ENCODE results near the gene PPP1R2. TPM values are rescaled to one million over a fixed set of nuclear protein-coding genes. Genes with fewer than 3 reads are reported as not detected.

PPP1R2 gene
- total RNA-seq, 2 donors from 2014 or later: 68.7 to 71.9 TPM

DNA sequence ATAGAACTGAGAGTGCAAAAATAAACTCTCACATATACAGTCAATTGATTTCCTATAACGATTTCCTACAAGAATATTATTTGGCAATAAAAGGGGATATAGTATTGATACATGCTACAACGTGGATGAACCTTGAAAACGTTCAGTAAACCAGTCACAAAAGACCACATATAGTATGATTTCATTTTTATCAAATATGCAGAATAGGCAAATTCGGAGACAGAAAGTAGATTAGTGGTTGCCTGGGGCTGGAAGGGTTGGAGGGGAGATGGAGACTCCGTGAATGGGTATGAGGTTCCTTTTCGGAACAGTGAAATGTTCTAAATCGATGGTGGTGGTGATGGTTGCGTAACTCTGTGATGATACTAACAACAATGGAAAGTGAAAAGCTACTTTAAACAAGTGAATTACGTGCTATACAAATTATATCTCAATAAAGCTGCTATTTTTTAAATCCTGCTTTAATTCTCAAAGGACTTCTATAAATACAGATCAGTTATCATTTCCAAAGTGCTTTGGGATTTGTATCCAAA lies 34.6 kb upstream of the PPP1R2 start:
- DNase-seq (no peak), ATAC-seq (replicated peaks in 1 of 2) (no peak)
- H3K36me3 Mint-ChIP-seq (ENCODE audit: insufficient read depth in 2 of 2): no peaks in the 10 kb centered on the region
- H3K9me3 Mint-ChIP-seq: no peaks in the 10 kb centered on the region
- H3K4me3 Mint-ChIP-seq: no peak overlapping the region
- H3K27me3 Mint-ChIP-seq (ENCODE audit: low read depth): no peaks in the 10 kb centered on the region
- no peak overlapping the region for H3K27ac Mint-ChIP-seq
- peaks cover 16% of the 10 kb centered on the region for H3K4me1 Mint-ChIP-seq (ENCODE audit: low read depth)

DNA sequence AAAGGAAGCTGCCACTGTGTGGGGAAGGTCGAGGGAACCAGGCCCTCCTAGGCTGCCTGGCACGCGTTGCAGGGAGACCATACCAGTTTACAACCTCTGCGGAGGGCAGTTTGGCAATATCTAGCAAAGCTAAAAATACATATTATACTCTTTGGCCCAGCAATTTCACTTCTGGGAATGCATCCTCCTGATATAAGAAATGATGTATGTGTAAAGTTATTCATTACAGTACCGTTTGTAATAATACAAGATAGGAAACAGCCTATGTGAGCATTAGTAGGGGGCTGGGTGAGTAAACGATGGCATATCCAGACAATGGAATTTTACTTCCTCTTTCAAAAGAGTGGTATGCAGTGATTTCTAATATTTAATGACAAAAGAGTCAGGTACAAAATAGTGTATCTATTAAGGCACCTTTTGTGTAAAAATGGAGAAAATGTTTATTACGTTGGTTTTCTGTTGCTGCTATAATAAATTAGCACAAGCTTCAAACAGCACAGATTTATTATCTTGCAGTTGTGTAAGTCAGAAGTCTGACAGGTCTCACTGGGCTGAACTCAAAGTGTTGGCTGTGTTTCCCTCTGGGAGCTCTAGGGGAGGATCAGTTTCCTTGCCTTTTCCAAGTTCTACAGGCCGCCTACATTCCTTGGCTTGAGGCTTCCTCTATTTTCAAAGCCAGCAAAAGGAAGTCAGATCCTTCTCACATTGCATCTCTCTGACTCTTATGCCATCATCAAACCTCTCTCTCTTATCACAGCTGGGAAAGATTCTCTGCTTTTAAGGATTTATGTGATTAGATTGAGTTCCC lies 31.6 kb upstream of the PPP1R2 start:
- Mint-ChIP-seq H3K4me1 (ENCODE audit: low read depth) (peaks cover 7% of the 10 kb centered on the region), H3K9me3 (no peaks in the 10 kb centered on the region)
- DNase-seq: no peak

DNA sequence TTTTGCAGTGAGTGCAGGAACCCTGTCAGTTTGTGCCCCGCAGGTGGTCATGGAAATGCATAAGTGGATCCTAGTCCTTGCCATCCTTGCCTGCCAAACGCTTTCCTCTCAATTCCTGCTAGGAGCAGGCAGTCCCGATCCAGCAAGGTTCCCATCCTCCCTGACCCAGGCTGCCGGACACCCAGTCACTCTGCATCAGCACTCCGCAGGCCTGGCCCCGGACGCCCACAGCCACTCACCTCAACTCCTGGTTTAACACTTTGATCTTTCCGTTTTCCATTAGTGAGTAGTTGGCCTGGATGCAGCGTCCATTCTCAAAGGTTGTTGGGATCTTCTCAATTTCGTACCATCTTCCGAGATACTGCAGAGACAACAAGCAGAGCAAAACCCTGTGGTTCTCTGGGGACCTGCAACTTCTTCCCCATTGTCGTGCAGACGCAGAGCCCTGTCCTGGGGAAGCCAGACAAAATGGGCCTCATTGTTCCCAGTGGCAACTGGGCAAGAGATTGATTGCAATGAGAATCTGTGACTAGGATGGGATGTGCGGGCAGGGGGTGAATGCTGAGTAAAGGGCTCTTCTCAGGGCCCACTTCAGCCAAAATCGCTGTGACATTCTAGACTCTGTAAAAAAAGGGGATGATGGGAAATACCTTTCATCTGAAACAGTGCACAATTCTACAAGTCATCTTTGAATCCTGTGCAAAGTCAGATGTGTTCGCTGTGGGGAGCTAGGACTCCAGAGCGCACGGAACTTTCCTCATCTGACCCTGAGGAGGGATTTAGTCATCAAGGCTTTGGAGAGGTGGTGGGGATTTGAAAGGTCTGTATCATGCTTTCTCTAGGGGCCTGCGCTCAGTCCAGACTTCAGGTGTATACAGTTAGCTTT lies 30.7 kb upstream of the PPP1R2 start:
- no peak for ATAC-seq (replicated peaks in 1 of 2)
- Mint-ChIP-seq H3K9me3 (no peaks in the 10 kb centered on the region), H3K36me3 (ENCODE audit: insufficient read depth in 2 of 2) (no peaks in the 10 kb centered on the region), H3K4me1 (ENCODE audit: low read depth) (peaks cover 7% of the 10 kb centered on the region), H3K27ac (no peak overlapping the region), H3K4me3 (no peak overlapping the region), H3K27me3 (ENCODE audit: low read depth) (no peaks in the 10 kb centered on the region)
- DNase-seq: no peak

More for the DNA sequence above, 31.6 kb upstream of the PPP1R2 start:
- Mint-ChIP-seq H3K27ac (no peak overlapping the region), H3K36me3 (ENCODE audit: insufficient read depth in 2 of 2) (no peaks in the 10 kb centered on the region), H3K4me3 (no peak overlapping the region), H3K27me3 (ENCODE audit: low read depth) (no peaks in the 10 kb centered on the region)
- no peak for ATAC-seq (replicated peaks in 1 of 2)

DNA sequence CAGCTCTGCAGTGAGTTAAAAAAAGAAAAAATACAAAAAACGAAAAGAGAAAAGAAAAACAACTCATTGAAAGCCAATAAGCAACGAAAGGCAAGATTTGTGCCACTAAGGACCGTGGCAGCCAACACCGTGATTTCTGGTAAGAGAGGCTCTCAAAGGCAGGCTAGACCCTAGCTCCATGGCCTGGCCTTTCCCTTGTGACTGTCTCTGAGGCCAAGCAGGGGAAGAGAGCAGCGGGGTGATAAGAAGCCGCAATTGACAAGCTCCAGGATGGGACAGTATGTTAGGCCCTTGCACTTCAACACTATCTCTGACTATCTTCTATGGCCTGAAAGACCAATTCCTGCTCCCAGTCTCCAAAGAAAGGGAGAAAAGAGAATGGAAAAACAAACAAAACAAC lies 28.2 kb upstream of the PPP1R2 start:
- Mint-ChIP-seq H3K4me1 (ENCODE audit: low read depth) (peaks cover 7% of the 10 kb centered on the region), H3K36me3 (ENCODE audit: insufficient read depth in 2 of 2) (no peaks in the 10 kb centered on the region)

DNA sequence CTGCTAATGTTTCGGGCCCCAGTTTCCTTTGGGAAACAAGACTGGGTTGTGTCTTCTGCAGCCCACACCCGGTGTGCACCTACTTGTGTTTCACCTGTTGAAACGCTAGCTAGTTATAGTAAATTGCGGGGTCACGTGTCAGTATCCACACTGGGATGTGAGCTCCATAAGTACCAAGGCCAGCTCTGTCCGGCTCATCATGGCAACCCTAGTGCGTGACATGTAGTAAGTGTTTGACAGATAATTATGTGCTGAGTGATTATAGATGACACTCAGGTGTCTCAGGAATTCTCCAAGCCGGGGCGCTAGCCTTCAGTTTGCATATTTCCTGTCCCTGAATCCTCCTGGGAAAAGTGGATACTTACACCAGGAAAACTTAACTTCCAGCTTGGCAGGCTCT lies 27.8 kb upstream of the PPP1R2 start:
- H3K4me1 Mint-ChIP-seq (ENCODE audit: low read depth): peaks cover 7% of the 10 kb centered on the region
- H3K27ac Mint-ChIP-seq: no peak overlapping the region

More for the DNA sequence above, 28.2 kb upstream of the PPP1R2 start:
- Mint-ChIP-seq H3K4me3 (no peak overlapping the region), H3K27ac (no peak overlapping the region), H3K9me3 (no peaks in the 10 kb centered on the region), H3K27me3 (ENCODE audit: low read depth) (no peaks in the 10 kb centered on the region)
- ATAC-seq (replicated peaks in 1 of 2): no peak
- DNase-seq: no peak

DNA sequence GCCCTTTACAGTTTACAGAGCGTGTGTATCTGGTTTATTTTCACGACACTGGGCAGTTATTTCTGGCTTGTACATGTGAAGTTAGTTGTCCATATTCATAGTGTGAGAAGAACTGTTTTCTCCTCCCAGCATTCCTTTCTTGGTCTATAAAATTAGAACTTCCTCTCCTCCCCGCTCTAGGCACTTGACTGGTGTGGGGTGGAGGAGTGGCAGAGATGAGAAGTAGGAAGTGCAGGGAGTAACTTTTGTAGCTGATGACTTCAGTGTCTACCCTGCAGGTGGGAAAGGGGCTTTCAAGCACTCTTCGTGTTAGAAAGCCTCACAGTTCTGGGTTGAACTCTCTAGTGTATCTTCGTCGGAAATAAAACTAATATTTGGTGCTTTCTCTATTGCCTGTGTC lies 27.2 kb upstream of the PPP1R2 start:
- Mint-ChIP-seq H3K27ac (no peak overlapping the region), H3K4me3 (no peak overlapping the region), H3K9me3 (no peaks in the 10 kb centered on the region), H3K36me3 (ENCODE audit: insufficient read depth in 2 of 2) (no peaks in the 10 kb centered on the region), H3K27me3 (ENCODE audit: low read depth) (no peaks in the 10 kb centered on the region), H3K4me1 (ENCODE audit: low read depth) (peaks cover 7% of the 10 kb centered on the region)
- DNase-seq (no peak), ATAC-seq (replicated peaks in 1 of 2) (no peak)

More for the DNA sequence above, 27.8 kb upstream of the PPP1R2 start:
- DNase-seq (no peak), ATAC-seq (replicated peaks in 1 of 2) (no peak)
- H3K4me3 Mint-ChIP-seq: no peak overlapping the region
- H3K27me3 Mint-ChIP-seq (ENCODE audit: low read depth): no peaks in the 10 kb centered on the region
- H3K36me3 Mint-ChIP-seq (ENCODE audit: insufficient read depth in 2 of 2): no peaks in the 10 kb centered on the region
- H3K9me3 Mint-ChIP-seq: no peaks in the 10 kb centered on the region

DNA sequence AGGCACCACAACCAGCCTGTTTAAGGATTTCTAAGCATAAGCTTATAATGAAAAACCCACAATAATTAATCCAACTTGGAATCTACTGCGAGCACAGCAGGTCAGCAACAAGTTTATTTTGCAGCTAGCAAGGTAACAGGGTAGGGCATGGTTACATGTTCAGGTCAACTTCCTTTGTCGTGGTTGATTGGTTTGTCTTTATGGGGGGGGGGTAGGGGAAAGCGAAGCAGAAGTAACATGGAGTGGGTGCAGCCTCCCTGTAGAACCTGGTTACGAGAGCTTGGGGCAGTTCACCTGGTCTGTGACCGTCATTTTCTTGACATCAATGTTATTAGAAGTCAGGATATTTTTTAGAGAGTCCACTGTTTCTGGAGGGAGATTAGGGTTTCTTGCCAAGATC lies 25.5 kb upstream of the PPP1R2 start:
- no peak overlapping the region for H3K4me3 Mint-ChIP-seq
- H3K27me3 Mint-ChIP-seq (ENCODE audit: low read depth): no peaks in the 10 kb centered on the region
- no peaks in the 10 kb centered on the region for H3K36me3 Mint-ChIP-seq (ENCODE audit: insufficient read depth in 2 of 2)

DNA sequence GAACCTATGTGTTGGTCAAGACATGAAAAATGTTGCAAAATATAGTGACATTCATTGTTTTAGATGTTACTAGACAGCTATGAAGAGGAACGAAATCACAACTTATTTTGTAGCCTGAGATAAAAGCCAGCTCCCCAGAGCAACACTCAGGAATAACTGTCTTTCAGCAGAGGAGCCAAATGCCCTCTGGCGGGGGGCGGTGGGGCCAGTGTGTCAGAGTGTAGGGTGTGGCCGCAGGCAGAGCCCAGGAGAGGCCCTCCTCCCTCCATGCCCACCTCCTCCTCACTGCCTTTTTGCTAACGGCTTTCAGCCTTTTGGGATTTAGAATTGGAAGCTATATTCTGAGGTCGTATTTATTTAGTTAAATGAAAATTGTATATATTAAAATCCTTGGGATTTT lies 23.7 kb upstream of the PPP1R2 start:
- no peak overlapping the region for H3K4me3 Mint-ChIP-seq
- ATAC-seq (replicated peaks in 1 of 2) (no peak), DNase-seq (no peak)
- no peaks in the 10 kb centered on the region for H3K36me3 Mint-ChIP-seq (ENCODE audit: insufficient read depth in 2 of 2)
- H3K27ac Mint-ChIP-seq: no peak overlapping the region
- peaks cover 7% of the 10 kb centered on the region for H3K4me1 Mint-ChIP-seq (ENCODE audit: low read depth)
- H3K9me3 Mint-ChIP-seq: no peaks in the 10 kb centered on the region
- H3K27me3 Mint-ChIP-seq (ENCODE audit: low read depth): no peaks in the 10 kb centered on the region

More for the DNA sequence above, 25.5 kb upstream of the PPP1R2 start:
- ATAC-seq (replicated peaks in 1 of 2): no peak
- Mint-ChIP-seq H3K9me3 (no peaks in the 10 kb centered on the region), H3K27ac (no peak overlapping the region), H3K4me1 (ENCODE audit: low read depth) (peaks cover 7% of the 10 kb centered on the region)
- no peak for DNase-seq

DNA sequence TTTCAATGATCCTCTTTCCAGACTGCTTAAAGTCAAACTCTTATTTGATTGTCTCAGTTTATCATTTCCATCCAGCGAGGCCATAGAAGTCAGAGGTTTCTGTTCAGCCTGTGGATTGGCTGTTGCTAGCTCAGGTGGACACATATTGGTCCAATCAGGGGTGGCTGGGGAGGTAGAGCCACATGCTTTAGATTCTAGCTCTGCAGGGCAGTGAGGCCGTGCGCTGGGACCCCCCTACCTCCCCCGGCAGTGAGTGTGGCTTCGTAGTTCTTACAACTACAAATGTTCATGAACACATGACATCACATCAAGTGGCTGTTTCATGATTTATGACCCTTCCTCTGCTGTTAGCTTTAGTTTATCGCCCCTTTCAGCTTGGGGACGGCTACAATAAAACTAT lies 22.6 kb upstream of the PPP1R2 start:
- Mint-ChIP-seq H3K9me3 (no peaks in the 10 kb centered on the region), H3K27ac (no peak overlapping the region), H3K4me3 (no peak overlapping the region), H3K27me3 (ENCODE audit: low read depth) (no peaks in the 10 kb centered on the region), H3K4me1 (ENCODE audit: low read depth) (peaks cover 5% of the 10 kb centered on the region), H3K36me3 (ENCODE audit: insufficient read depth in 2 of 2) (no peaks in the 10 kb centered on the region)
- ATAC-seq (replicated peaks in 1 of 2): no peak
- DNase-seq: no peak

DNA sequence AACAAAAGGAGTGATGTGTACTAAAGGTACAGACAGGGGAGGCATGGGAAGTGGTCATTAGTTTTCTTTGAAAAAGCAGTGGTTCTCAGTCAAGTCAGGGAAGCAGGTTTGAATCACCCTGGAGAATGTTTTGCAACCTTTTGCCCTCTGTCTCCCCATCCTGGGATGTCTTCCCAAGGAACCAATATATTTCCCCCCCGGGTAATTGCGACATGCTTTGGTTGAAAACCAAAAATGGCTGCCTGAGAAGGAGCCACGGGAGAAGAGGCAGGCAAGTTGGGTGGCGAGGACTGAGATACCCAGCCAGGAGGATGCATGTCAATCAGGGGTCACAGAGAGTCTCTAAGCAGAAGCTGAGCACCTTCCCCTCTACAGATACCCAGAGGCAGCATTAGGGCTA lies 20.2 kb upstream of the PPP1R2 start:
- Mint-ChIP-seq H3K9me3 (no peaks in the 10 kb centered on the region), H3K27ac (no peak overlapping the region), H3K27me3 (ENCODE audit: low read depth) (no peaks in the 10 kb centered on the region), H3K4me3 (no peak overlapping the region), H3K4me1 (ENCODE audit: low read depth) (peaks cover 8% of the 10 kb centered on the region), H3K36me3 (ENCODE audit: insufficient read depth in 2 of 2) (no peaks in the 10 kb centered on the region)
- DNase-seq: no peak
- no peak for ATAC-seq (replicated peaks in 1 of 2)

DNA sequence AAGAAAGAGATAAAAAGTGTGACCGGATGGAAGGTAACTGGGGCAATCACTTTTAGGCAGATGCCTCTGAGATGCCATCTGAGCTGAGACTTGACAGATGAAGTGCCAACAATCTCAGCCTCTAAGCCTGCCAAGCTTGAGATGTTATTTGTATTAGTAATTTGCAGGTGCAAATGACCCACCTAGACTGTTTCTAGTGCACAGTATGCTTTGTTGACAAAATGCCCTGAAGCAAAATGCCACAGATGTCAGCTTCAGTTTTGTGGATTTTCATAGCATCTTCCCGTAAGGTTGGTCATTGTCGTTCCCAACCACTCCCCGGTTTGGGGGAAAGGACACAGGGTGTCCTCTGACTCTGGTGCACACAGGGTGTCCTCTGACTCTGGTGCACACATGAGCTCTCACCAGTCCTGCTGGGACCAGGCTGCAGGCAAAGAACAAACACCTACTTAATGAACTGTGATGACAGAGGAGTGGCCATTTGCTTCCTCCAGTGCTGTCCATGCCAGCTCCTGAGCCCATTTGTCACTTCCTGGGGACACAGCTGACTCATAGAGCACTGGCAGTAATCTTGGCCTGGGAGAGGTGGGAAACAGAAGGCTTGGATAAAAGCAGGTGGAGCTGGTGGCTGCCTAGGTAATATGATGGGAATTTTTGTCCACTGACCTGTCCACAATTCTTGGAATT lies 16.7 kb upstream of the PPP1R2 start:
- no peaks in the 10 kb centered on the region for H3K36me3 Mint-ChIP-seq (ENCODE audit: insufficient read depth in 2 of 2)
- no peaks in the 10 kb centered on the region for H3K9me3 Mint-ChIP-seq
- H3K27ac Mint-ChIP-seq: no peak overlapping the region
- ATAC-seq (replicated peaks in 1 of 2): no peak
- DNase-seq: no peak
- no peaks in the 10 kb centered on the region for H3K27me3 Mint-ChIP-seq (ENCODE audit: low read depth)
- peaks cover 31% of the 10 kb centered on the region for H3K4me1 Mint-ChIP-seq (ENCODE audit: low read depth)
- no peak overlapping the region for H3K4me3 Mint-ChIP-seq

DNA sequence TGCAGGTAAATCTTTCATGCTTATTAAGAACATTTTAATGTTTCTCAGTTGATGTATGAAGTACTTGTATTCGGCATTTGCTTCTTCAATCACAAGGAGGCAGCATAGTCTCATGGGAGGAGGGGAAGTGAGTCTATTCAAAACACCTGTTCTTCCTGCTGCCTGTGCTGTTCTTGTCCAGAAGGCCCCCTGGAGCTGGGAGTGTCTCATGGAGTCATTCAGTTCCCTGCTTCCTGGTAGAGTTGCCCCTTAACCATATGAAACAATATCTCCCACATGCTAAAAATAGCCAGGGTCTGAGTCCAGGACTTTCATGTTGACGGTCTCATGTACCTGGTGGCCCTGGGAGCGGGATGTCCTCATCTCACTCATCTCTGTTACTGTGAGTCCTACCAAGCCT lies 15.5 kb upstream of the PPP1R2 start:
- no peaks in the 10 kb centered on the region for H3K27me3 Mint-ChIP-seq (ENCODE audit: low read depth)
- no peaks in the 10 kb centered on the region for H3K9me3 Mint-ChIP-seq
- DNase-seq (peak in 1 of 2 donors; percentile 44), ATAC-seq (replicated peaks in 1 of 2) (peak; percentile 62 to 74)
- H3K4me1 Mint-ChIP-seq (ENCODE audit: low read depth): peaks cover 33% of the 10 kb centered on the region
- no peaks in the 10 kb centered on the region for H3K36me3 Mint-ChIP-seq (ENCODE audit: insufficient read depth in 2 of 2)
- no peak overlapping the region for H3K27ac Mint-ChIP-seq
- H3K4me3 Mint-ChIP-seq: no peak overlapping the region

DNA sequence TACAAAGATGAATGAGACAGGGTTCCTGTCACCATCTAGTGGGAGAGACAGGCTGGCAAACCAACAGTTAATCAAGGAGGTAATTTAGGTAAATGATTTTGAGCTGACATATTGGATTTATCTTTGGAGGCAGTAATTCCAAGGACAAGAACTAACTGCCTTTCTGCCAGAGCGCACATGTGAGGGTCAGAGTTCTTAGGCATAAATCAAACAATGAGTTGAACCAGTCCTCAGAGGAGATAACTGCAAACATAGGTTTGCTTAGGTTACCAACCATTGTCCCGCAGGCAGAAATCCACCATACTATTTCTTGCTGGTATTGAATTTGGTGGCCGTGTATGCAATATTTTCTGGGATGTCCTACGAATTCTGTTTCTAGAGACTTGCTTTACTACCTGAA lies 14.2 kb upstream of the PPP1R2 start:
- H3K36me3 Mint-ChIP-seq (ENCODE audit: insufficient read depth in 2 of 2): no peaks in the 10 kb centered on the region
- H3K4me1 Mint-ChIP-seq (ENCODE audit: low read depth): peaks cover 46% of the 10 kb centered on the region
- ATAC-seq (replicated peaks in 1 of 2) (no peak), DNase-seq (no peak)
- no peaks in the 10 kb centered on the region for H3K9me3 Mint-ChIP-seq
- no peak overlapping the region for H3K4me3 Mint-ChIP-seq
- H3K27me3 Mint-ChIP-seq (ENCODE audit: low read depth): no peaks in the 10 kb centered on the region
- H3K27ac Mint-ChIP-seq: no peak overlapping the region
